Activated CD8-positive, alpha-beta memory T cell treated with anti-CD3 and anti-CD28 coated beads for 1 hour (primary cell): ENCODE measurements around the gene POLR3K.
A peak's percentile ranks its signal among the peaks of the same experiment; 100 is the strongest.

Experiments
- DNase-seq, 2 donors: peaks; one replicate each; pipeline ENCODE4 v3.0.0-alpha.2; 2020; ENCODE audit warnings: low read depth in 1 of 2; ENCODE audit errors: extremely low read depth in 1 of 2

The POLR3K gene

DNA sequence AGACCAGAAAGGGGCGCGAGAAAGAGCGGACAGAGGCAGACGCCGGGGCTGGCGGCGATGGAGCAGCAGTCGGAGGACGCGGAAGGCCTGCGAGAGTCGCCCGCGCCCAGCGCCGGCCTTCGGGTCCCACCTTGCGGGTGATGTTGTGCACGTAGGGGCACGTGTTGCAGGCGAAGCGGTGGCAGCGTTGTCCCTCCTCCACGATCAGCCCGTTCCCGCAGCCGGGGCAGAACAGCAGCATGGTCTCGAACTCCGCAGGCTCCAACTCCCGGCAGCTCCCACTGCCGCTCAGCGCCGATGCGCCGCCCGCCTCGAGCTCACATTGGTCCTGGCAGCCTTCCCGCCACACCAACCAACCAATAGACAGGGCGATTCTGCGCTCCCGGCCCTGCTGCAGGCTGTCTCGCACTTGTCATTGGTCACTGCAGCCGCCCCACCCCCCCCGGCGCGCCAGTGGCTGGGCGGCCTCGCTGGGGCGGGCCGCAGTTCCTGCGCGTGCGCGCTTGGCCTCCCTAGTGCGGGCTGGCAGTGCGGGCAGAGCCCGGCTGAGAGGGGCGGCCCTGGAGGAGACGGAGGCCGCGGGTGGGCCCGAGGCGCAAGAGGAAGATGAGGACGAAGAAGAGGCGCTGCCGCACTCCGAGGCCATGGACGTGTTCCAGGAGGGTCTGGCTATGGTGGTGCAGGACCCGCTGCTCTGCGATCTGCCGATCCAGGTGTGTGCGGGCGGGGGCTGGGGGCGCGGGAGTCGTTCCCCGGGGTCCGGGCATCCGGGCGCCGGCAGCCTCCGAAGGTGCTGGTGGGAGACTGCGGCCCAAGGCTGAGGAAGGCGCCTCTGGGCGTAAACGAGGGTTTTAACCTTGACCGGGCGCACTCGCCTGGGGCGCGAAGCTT lies at the start of gene POLR3K, which contains the start of gene SNRNP25:
Gene POLR3K, minus strand, starts transcription at position 263 of the 891 bp plus-strand sequence. Its CDS starts 22 bp downstream, at position 241.
Gene SNRNP25, plus strand, starts transcription at position 483 of the 891 bp plus-strand sequence. Its CDS starts 189 bp downstream, at position 672.
- peak; percentile 94 to 98 for DNase-seq

DNA sequence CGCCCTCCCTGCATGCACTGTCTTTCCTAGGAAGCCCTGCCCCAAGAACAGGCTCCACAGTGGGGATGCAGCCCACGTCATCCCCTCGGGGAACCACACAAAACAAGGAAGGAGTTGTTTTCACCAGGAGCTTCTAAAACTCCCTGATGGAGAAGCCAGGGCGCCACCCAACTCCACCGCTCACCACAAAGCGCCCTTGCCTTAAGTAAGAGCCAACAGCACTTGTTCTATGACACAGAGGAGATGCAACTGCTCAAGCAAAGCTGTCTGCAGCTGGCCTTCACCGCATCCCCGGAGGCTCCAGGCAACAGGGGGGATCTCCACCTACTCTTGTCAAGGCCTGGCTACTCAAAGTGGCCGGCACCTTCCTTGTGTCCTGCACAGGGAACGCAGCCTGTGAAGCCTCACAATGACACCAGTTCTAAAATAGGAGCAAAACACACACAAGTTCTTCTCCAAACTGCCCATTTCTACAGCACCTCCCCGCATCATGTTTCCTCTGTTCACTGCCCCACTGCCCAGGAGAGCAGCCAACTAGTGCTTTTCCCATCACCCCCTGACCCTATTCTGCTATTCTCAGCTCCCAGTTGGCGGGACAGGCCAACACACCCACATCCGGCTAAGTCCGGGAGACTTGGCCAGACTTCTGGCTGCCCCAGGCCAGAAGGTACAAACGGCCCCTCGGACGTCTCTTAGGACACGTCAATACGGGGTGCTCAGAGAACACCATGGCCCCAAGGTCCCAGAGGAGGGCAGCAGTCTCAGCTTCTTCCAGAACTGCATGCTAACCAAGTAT lies 48.9 kb upstream of the POLR3K start:
- DNase-seq, result no peak

DNA sequence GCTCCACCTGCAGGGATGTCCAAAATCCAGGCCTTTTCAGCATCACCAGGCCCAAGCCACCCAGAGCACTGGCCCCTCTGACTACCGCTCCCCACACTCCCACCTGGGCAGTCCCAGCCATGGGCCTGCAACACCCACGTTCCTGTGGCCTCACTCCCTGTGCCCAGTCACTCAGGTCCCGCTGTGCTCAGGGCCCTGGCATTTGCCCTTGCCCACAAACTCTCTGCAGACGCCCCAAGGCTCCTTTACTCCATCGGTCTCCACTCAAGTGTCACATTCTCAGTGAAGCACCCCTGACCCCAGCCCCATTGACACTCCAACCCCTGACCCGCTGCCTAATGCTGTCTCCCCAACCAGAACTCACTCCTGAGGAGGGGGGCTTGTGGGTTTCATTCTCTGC lies 48.2 kb upstream of the POLR3K start:
- no peak for DNase-seq

DNA sequence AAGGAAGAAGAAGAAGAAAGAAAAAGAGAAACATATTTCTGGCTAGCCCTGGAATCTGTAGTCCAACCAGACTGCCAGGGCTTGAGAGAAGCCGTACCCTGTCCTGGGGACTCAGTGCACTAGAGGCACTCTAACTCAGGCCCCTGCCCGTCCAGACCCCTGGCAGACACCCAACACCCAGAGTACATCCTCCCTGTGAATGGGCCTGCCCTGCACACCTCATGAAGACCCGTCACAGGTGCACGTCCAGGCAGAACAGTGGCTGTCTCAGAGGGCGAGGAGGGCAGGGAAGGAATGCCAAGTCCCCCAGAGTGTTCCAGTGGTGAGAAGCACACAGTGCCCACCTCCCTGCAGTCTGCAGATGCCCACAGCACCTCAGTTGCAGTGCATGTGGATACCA lies 47.6 kb upstream of the POLR3K start:
- DNase-seq, result no peak

DNA sequence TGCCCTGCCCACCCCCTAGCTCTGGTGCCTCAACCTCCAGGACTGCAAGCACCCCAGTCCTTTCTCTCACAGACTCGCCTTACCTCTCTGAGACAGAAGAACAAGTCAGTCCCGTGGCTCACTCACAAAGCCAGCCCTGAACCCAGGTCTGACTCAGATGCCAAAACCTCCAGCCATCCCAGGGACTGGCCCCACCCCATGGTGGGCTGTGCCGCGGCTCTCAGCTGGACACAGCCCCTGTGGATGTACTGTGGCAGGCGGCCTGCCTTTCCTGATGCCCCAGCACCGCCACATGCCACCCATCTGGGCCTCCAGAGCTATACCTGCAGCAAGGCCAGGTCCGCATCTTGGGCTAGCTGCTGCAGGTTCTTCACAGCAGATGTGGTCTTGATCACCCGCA lies 44.4 kb upstream of the POLR3K start:
- DNase-seq, result no peak

DNA sequence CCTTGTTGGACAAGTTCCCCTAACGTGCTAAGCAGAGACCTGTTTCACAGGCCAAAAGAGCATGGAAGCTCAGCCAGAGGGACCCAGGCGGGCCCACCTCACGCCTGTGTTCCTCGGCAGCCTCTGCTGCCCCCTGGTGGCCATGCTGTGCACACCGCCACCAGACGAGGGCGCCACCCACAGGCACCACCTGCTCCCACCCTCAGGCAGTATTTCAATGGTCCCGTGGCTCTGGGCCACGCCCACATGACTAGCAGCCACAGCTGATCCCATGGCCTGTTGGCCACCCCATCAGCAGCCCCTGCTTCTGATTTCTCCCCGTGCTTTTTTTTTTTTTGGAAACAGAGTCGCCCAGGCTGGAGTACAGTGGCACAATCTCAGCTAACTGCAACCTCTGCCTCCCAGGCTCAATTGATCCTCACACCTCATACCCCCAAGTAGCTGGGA lies 43.5 kb upstream of the POLR3K start:
- peak; percentile 66 to 83 for DNase-seq

DNA sequence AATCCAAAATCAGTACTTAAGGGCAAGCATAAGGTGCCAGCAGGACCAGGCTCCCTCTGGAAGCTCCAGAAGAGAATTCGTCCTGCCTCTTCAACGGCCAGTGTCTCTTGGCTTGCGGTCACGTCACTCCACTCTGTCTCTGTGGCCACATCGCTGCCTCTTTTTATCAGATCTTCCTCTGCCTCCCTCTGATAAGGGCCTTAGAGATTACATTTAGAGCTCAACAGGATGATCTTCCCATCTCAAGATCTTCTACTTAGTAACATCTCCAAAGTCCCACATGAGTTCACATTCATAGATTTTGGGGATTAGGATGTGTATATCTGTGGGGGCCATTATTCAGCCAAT lies 41.5 kb upstream of the POLR3K start:
- no peak for DNase-seq

DNA sequence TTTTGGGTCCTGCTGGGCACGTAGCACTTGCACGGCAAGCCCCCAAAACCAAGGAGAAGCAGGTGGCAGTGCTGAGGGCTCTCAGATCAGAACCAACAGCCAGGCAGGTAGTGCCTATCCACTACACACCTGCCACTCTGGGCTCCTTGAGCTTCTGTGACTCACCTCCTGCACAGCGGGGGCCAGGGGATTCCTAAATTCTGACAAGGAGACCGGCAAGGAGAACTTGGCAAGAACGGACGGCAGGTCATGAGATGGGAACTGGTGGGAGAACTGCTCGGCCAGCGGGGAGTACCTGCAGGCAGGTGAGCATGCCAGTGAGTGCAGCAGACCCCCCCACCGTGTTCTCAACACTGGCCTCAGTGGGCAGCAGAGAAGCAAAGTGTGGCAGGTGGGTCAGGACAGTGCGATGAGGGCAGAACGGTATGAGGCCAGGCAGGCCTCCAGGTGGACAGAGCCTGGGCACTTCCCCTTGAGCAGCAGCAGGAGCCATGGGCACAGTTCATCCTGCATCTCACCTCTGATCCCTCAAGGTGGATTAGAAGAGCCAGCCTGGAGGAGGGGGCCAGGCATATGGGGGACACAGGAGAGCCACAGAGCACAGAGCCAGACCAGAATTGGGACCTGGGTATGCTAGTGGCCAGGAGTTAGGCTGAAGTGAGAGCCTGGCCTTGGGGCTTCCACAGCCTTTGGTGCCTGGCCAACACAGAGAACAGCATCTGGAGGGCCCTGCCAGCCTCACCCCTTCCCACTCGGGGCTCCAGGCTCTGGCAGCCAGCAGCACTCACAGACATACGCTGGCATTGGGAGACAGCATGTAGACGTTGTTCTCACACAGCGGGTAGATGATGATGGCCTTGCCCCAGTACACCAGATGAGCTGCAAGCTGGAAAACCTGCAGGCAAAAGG lies 39.3 kb upstream of the POLR3K start:
- DNase-seq, result no peak

DNA sequence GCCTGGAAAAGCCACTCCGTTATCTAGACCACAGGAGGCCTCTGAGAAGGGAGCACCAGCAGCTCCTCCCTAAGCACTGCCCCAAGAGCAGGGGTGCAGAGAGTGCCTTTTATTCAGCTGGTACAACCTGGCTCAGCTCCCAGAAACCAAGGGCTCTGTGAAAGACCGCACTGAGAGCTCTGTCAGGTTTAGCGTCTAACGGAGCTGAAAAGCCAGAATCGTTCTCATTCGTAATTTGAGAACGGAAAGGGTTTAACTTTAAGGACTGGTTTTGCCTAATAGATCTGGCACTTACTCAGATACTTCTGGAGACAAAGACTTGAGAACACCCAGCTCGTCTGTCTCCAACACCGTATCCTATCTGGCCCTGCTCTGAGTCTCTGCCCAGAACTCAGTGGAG lies 38.1 kb upstream of the POLR3K start:
- DNase-seq, result no peak

DNA sequence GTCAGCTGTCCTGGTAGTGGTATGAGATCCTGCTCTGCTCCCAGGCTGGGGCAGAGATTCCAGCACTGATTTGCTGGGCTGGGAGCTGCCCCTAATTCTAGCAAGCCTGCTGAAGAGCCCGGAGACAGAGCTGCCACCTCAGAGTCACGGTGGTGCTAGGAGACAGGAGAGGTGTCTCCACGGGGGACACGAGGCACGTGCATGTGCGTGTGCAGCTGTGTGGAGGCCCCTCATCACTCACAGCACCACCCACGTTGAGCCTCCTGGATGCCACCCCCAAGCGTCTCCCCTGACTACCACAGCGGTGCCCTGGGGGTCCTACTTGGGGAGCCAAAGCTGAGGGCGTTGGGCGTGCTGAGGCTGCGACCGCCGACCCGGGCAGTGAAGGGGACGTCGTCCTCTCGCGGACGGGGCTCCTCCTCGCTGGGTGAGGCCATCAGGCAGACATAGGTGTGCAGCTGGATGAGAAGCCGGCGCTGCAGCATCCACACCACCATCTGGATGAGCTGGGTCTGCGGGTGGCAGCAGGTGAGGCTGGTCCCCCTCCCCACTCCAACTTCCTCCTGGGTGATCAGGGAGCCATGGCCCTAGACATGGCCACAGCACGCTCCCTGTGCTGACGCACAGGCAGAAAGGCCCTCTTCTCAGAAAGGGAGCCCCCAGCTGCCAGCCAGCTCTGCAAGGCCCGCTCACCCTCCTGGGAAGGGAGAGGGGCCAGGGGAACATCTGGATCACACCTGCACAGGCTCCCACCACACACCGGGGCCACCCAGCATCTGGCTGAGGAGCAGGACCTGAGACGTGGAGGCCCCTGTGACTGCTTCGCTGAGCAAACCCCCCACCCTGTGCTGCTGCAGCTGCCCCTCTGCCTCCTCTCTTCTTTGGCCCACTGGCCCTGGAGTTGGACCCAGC lies 36.2 kb upstream of the POLR3K start:
- no peak for DNase-seq

DNA sequence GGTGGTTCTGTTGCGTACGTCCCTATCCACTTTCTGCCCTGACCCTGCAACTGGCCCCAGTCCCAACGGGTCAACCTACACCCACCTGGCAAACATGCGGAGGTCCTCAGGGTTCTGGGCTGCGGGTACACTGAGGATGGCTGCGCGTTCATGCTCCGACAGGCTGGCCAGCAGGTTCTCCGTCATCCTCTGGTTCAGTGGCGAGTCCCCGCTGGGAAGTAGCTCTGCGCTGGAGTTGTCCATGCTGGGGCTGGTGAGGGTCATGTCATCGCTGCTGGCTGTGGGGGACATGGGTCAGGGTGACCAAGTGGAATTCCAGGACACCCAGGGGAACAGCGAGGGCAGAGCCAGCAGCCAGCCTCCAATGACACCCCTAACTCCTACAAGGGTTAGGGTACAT lies 35.2 kb upstream of the POLR3K start:
- no peak for DNase-seq

DNA sequence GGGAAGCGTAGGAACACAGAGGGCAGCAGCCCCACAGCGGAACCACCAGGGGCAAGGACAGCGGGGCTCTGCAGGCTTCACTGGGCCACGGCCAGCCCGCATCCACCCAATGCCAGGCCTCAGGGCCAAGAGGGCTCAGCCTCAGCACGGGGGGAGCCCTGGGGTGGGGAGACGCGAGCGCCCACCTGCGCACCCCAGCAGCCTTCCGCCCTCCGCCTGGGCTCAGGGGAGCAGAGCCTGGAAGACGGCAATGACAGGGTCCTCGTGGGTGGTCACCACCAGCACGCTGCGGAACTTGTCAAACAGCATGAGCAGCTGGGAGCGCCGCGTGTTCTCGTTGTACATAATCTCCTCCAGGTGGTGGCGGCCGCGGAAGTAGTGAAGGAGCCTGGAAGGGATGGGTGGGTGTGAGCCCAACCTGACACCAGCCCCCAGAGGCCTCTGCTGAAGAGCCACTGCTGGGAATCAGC lies 33.1 kb upstream of the POLR3K start:
- no peak for DNase-seq

DNA sequence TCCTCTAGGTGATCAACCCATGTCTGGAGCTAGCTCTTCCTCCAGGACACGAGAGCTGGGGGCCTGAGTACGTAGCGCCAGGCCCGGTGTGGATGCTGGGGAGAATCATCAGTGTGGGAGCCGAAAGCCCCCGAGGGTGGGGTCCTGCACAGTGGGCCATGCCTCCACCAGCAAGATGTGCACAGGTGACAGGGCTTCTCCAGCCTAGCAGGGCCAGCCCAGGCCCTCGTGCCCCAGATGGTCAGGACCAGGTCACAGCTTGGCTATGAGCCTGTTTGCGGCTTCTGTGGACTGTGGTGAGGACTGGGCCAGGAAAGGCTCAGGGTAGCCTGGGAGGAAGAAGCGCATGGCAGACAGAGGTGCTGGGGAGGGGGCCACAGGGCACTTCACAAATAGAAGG lies 32.5 kb upstream of the POLR3K start:
- no peak for DNase-seq

DNA sequence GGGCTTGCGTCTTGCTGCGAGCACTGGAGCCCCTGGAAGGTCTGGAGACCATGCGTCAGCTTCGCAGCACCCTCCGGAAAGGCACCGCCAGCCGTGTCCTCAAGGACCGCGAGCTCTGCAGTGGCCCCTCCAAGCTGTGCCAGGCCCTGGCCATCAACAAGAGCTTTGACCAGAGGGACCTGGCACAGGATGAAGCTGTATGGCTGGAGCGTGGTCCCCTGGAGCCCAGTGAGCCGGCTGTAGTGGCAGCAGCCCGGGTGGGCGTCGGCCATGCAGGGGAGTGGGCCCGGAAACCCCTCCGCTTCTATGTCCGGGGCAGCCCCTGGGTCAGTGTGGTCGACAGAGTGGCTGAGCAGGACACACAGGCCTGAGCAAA lies 32.0 kb upstream of the POLR3K start:
- no peak for DNase-seq

DNA sequence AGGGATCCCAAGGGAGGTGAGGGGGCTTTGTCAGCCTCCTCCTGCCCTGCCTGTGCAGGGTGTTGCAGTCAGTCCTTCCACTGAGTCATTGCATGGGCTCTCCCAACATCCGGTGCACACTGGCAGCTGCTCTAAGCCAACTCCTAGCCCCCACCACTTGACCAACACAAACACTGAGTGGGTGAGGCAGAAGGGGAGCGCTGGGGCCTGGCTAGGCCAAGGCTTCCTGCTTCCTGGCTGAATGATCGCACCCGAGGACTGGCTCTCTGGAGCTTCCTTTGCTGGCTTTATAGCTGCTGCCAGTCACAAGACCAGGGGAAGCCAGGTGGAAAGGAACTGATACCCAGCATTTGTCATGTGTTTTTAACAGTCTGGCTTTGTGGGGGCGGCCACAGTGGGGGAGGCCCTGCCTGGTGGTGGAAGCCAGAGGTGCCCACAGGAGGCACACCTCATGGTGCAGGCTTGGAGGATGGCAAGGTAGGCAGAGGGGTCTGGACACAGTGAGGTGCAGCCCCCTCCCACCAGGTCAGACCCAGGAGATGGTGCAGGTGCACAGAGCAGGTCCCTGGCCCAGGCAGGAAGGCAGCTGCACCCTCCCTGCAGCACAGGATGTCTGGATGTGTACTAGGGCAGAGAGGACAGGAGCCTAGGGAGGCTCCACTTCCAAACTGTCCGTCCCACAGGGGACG lies 31.5 kb upstream of the POLR3K start:
- peak in 1 of 2 donors; percentile 8 for DNase-seq

DNA sequence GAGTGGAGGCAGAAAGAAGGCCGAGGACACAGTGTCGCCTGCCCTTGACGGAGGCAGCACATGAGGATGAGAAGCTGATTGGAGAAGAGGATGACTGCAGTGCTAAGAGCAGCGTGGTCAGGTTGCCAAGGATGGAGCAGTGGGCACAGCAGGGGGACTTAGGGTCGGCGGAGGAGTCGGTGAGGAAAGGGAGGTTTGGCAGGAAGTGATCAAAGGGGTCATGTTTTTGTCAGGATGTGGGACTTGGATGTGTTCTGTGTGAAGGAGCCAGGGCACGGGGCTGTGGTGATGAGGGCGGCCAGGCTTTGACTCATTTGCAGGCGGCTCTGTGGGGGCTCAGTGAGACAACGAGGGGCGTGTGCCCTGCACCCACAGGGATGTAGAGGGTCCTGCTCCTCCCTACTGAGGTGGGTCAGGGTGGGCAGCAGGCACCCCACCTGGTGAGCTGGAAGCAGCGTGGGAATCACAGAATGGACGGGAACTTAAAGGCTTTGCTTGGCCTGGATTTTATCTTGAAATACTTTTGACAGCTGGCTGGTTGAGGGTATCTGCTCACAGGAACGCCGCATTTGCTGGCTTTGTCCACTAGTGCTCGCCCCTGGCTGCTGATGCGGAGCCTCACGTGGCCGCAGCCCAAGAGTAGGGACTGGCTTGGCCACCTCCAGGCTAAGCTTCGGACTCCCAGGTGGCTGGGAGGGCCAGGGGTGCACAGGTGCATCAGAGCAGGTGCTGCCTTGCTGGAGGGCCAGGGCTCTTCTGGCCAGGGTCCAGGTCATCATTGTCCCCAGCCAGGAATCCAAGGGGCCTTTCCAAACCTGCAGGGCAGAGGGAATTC lies 30.6 kb upstream of the POLR3K start:
- no peak for DNase-seq

DNA sequence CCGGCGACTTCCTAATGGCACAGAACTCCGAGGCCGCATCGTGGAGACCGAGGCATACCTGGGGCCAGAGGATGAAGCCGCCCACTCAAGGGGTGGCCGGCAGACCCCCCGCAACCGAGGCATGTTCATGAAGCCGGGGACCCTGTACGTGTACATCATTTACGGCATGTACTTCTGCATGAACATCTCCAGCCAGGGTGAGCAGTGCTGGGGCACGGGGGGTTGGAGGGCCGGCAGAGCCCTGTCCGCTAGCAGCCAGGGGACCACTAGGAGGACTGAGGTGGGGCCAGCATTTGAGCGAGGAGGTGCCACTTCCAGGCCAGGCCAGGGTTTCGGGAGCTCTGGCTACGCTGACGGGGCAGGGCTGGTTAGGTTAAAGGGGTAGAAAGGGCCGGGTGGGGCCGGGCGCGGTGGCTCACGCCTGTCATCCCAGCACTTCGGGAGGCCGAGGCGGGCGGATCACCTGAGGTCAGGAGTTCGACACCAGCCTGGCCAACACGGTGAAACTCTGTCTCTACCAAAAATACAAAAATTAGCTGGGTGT lies 29.7 kb upstream of the POLR3K start:
- DNase-seq, result no peak
